Measurements from ENCODE around the gene GSTA4.

GRCh38 chr6:53038596-53038995 is 43.5 kb upstream of the GSTA4 start:
- TF ChIP-seq MAX (IDR thresholded peaks at IDR 0.05; ENCODE audit: insufficient read depth, insufficient read length), result no peak
- no peak for TF ChIP-seq POLR2A (IDR thresholded peaks at IDR 0.05; ENCODE audit: low read depth, low read length)
- no peak for TF ChIP-seq POLR2AphosphoS5 (IDR thresholded peaks at IDR 0.05; ENCODE audit: insufficient read depth, low read depth, low read length)
- TF ChIP-seq CTCF (IDR thresholded peaks at IDR 0.05; ENCODE audit: extremely low read depth in 1 of 2, insufficient read depth in 1 of 2, low read depth in 1 of 2, low read length in 2 of 2), result no peak
- TF ChIP-seq FOS (IDR thresholded peaks at IDR 0.05; ENCODE audit: borderline replicate concordance, insufficient read depth, low read length), result no peak

Data from endothelial cell of umbilical vein (primary cell).